Endodermal cell (in vitro differentiated cells): ENCODE measurements around the gene CLIP4. TPM values are rescaled to one million over a fixed set of nuclear protein-coding genes. Genes with fewer than 3 reads are reported as not detected.

Experiments
- DNase-seq: peaks from one replicate; pipeline ENCODE4 v3.0.0-alpha.2; 2017
- H3K27ac ChIP-seq: 2 replicates; pipeline ENCODE4 v1.5.1; 2013; ENCODE audit warnings: mild to moderate bottlenecking, low read depth, low read length, moderate library complexity
- H3K27me3 ChIP-seq: 2 replicates; pipeline ENCODE4 v1.6.1; 2013; ENCODE audit warnings: mild to moderate bottlenecking, low read length, moderate library complexity; ENCODE audit not compliant: insufficient read depth, control insufficient read depth, poor library complexity, severe bottlenecking
- H3K36me3 ChIP-seq: 2 replicates; pipeline ENCODE4 v1.7.0; 2013; ENCODE audit warnings: mild to moderate bottlenecking, low read length, moderate library complexity; ENCODE audit not compliant: control insufficient read depth, insufficient read depth
- H3K4me1 ChIP-seq: one replicate; pipeline ENCODE4 v1.7.0; 2013; ENCODE audit warnings: low read length; ENCODE audit not compliant: control insufficient read depth, insufficient read depth
- H3K4me3 ChIP-seq: 2 replicates; pipeline ENCODE4 v1.5.1; 2013; ENCODE audit warnings: mild to moderate bottlenecking, low read length, moderate library complexity
- H3K9ac ChIP-seq: 2 replicates; pipeline ENCODE4 v1.6.1; 2013; ENCODE audit warnings: mild to moderate bottlenecking, low read length, moderate library complexity; ENCODE audit not compliant: poor library complexity, severe bottlenecking; ENCODE audit errors: extremely low read depth
- H3K9me3 ChIP-seq: 2 replicates; pipeline ENCODE4 v1.6.1; 2013; ENCODE audit warnings: mild to moderate bottlenecking, low read length, moderate library complexity; ENCODE audit not compliant: control insufficient read depth
- H3K27ac Mint-ChIP-seq: 2 replicates; pipeline ENCODE4 v1.8.0; 2020; ENCODE audit warnings: mixed read lengths
- H3K27me3 Mint-ChIP-seq: 2 replicates; pipeline ENCODE4 v1.8.0; 2021; ENCODE audit warnings: mild to moderate bottlenecking, mixed read lengths; ENCODE audit not compliant: insufficient read depth
- H3K36me3 Mint-ChIP-seq: 2 replicates; pipeline ENCODE4 v1.8.0; 2020; ENCODE audit warnings: low read depth, mixed read lengths
- H3K4me1 Mint-ChIP-seq: 2 replicates; pipeline ENCODE4 v1.8.0; 2020; ENCODE audit warnings: mixed read lengths
- H3K4me3 Mint-ChIP-seq: 2 replicates; pipeline ENCODE4 v1.8.0; 2020; ENCODE audit warnings: mild to moderate bottlenecking, moderate library complexity, mixed read lengths
- H3K9me3 Mint-ChIP-seq: 2 replicates; pipeline ENCODE4 v1.8.0; 2020; ENCODE audit warnings: mild to moderate bottlenecking, mixed read lengths
- CTCF ChIP-seq: fragments of 200-600 bp; sonication (generic); conservative IDR thresholded peaks from 2 replicates; pipeline ENCODE4 v1.5.0; 2021; ENCODE audit warnings: antibody characterized with exemption, mild to moderate bottlenecking
- WGBS, 2 experiments: methylation state at CpG; one replicate each; pipeline versions ENCODE4 v1.1.5 to v1.1.7; 2013; ENCODE audit warnings: missing lambda C conversion rate in 2 of 2, mixed read lengths in 1 of 2; ENCODE audit not compliant: insufficient coverage in 1 of 2, insufficient read length in 1 of 2; 5-methylcytosine and 5-hydroxymethylcytosine counted together
- total RNA-seq, 2 donors: library from RNA; stranded (reverse); fragmentation: NEBNext Ultra II Directional in 1 of 2; extraction: Animal tissue kit (Norgen Biotek cat#: 25700) in 1 of 2; gene quantifications; 2 replicates in 1 of 2; 3 replicates in 1 of 2; pipeline ENCODE4 v1.2.1, GENCODE V29; 2021

The CLIP4 gene
- total RNA-seq, 2 donors from 2014 or later = 8.0 to 10.9 TPM

- H3K27me3 ChIP-seq = no peaks in the 10 kb centered on the region
- H3K4me3 Mint-ChIP-seq = no peak overlapping the region
- peaks cover 10% of the 10 kb centered on the region for H3K4me1 ChIP-seq
- DNase-seq = no peak
- peak overlapping the region; percentile 31 for H3K27ac Mint-ChIP-seq
- no peak overlapping the region for H3K4me3 ChIP-seq
- H3K36me3 Mint-ChIP-seq = no peaks in the 10 kb centered on the region
- no peaks in the 10 kb centered on the region for H3K9me3 Mint-ChIP-seq
- no peak overlapping the region for H3K9ac ChIP-seq
- no peak overlapping the region for H3K27ac ChIP-seq
- H3K27me3 Mint-ChIP-seq = peaks cover 12% of the 10 kb centered on the region
- WGBS, 2 experiments = 93 to 100% methylated on average over 6 to 19 of the region's 19 CpGs
- peaks cover 19% of the 10 kb centered on the region for H3K4me1 Mint-ChIP-seq
- no peaks in the 10 kb centered on the region for H3K9me3 ChIP-seq
- H3K36me3 ChIP-seq = no peaks in the 10 kb centered on the region
- no peak for TF ChIP-seq CTCF
Measured at GRCh38 chr2:29071032-29071975, 43.9 kb upstream of the CLIP4 start.

GRCh38 chr2:29072251-29072650 is 43.0 kb upstream of the CLIP4 start:
- TF ChIP-seq CTCF = no peak
- no peak for DNase-seq
- no peak overlapping the region for H3K4me3 Mint-ChIP-seq

GRCh38 chr2:29072971-29073725 is 42.1 kb upstream of the CLIP4 start:
- Mint-ChIP-seq H3K27ac (no peak overlapping the region), H3K36me3 (no peaks in the 10 kb centered on the region), H3K9me3 (no peaks in the 10 kb centered on the region), H3K4me3 (no peak overlapping the region), H3K4me1 (peaks cover 22% of the 10 kb centered on the region), H3K27me3 (peaks cover 12% of the 10 kb centered on the region)
- Histone ChIP-seq H3K4me3 (no peak overlapping the region), H3K27me3 (no peaks in the 10 kb centered on the region), H3K9ac (no peak overlapping the region), H3K9me3 (peaks cover 1% of the 10 kb centered on the region), H3K36me3 (no peaks in the 10 kb centered on the region), H3K4me1 (peaks cover 11% of the 10 kb centered on the region), H3K27ac (no peak overlapping the region)
- DNase-seq = no peak
- TF ChIP-seq CTCF = no peak
- WGBS, 2 experiments = 93 to 96% methylated on average over 10 to 12 of the region's 12 CpGs

More at GRCh38 chr2:29072251-29072650, 43.0 kb upstream of the CLIP4 start:
- Mint-ChIP-seq H3K9me3 (no peaks in the 10 kb centered on the region), H3K27ac (no peak overlapping the region), H3K36me3 (no peaks in the 10 kb centered on the region), H3K27me3 (peaks cover 12% of the 10 kb centered on the region), H3K4me1 (peaks cover 22% of the 10 kb centered on the region)
- Histone ChIP-seq H3K36me3 (no peaks in the 10 kb centered on the region), H3K4me3 (no peak overlapping the region), H3K9me3 (no peaks in the 10 kb centered on the region), H3K9ac (no peak overlapping the region), H3K27me3 (no peaks in the 10 kb centered on the region), H3K4me1 (peaks cover 11% of the 10 kb centered on the region), H3K27ac (no peak overlapping the region)
- WGBS, 2 experiments = 93% methylated on average over 6 to 8 of the region's 8 CpGs
